H1 (cell line): ENCODE measurements around the gene HOXA6. TPM values are rescaled to one million over a fixed set of nuclear protein-coding genes. Genes with fewer than 3 reads are reported as not detected.
A peak's percentile ranks its signal among the peaks of the same experiment; 100 is the strongest.

ENCODE experiments used
- CTCF ChIA-PET: fragments of 300-600 bp; sonication (Branson Sonifier 250); formaldehyde crosslinking; loops from one replicate; lab custom pipeline; 2021; ENCODE audit not compliant: partially characterized antibody; lab: Charles Lee
- POLR2A ChIA-PET: fragments of 300-600 bp; sonication (Branson Sonifier 250); formaldehyde crosslinking; loops from one replicate; lab custom pipeline; 2021; ENCODE audit warnings: inconsistent platforms; ENCODE audit not compliant: partially characterized antibody; lab: Charles Lee
- DNase-seq, 2 experiments: peaks; one replicate each; pipeline versions ENCODE4 v3.0.0 to v3.0.0-alpha.2; 2010 to 2022; ENCODE audit warnings: low spot score in 2 of 2, low read depth in 1 of 2, mixed read lengths in 1 of 2
- FAIRE-seq: peaks from 2 replicates; lab custom pipeline; 2011; peaks lifted over from hg19 to GRCh38; lab: Jason Lieb, UNC
- H2AFZ ChIP-seq: 2 replicates; pipeline ENCODE4 v1.8.1; 2012; ENCODE audit warnings: low read length, inconsistent platforms
- H2AK5ac ChIP-seq: 2 replicates; pipeline ENCODE4 v1.6.1; 2013; ENCODE audit warnings: low read depth, low read length
- H2BK120ac ChIP-seq: replicated peaks from 2 replicates; pipeline ENCODE3; 2013; ENCODE audit warnings: low read depth, low read length, inconsistent platforms
- H2BK12ac ChIP-seq: 2 replicates; pipeline ENCODE4 v1.6.1; 2013; ENCODE audit warnings: low read depth, low read length
- H2BK15ac ChIP-seq: 2 replicates; pipeline ENCODE4 v1.6.1; 2013; ENCODE audit warnings: low read length
- H2BK20ac ChIP-seq: 2 replicates; pipeline ENCODE4 v1.6.1; 2013; ENCODE audit warnings: low read length
- H2BK5ac ChIP-seq: 2 replicates; pipeline ENCODE4 v1.6.1; 2013; ENCODE audit warnings: low read depth, low read length
- H3K14ac ChIP-seq: 2 replicates; pipeline ENCODE4 v1.6.1; 2013; ENCODE audit warnings: inconsistent platforms; ENCODE audit not compliant: insufficient read length
- H3K18ac ChIP-seq: 2 replicates; pipeline ENCODE4 v1.6.1; 2013; ENCODE audit warnings: low read length; ENCODE audit errors: extremely low read depth
- H3K23ac ChIP-seq: 2 replicates; pipeline ENCODE4 v1.6.1; 2013; ENCODE audit warnings: inconsistent platforms; ENCODE audit not compliant: insufficient read length
- H3K23me2 ChIP-seq: 2 replicates; pipeline ENCODE4 v1.6.1; 2013; ENCODE audit warnings: low read depth, low read length
- H3K27ac ChIP-seq: 2 replicates; pipeline ENCODE4 v1.6.1; 2011; ENCODE audit warnings: low read depth, low read length, inconsistent platforms
- H3K27me3 ChIP-seq, 4 experiments: replicated peaks in 1 of 4; 1 replicate in 1 of 4; 2 replicates in 3 of 4; pipeline versions ENCODE4 v1.6.1 to v1.8.1; 2011 to 2013; ENCODE audit warnings: low read length in 3 of 4, mild to moderate bottlenecking in 3 of 4, inconsistent platforms in 2 of 4, mixed read lengths in 2 of 4, moderate library complexity in 1 of 4; ENCODE audit not compliant: control insufficient read depth in 3 of 4, insufficient read depth in 3 of 4; ENCODE audit errors: extremely low read depth in 1 of 4
- H3K36me3 ChIP-seq, 4 experiments: 2 replicates each; pipeline versions ENCODE4 v1.6.1 to v1.8.1; 2011 to 2013; ENCODE audit warnings: mild to moderate bottlenecking in 4 of 4, low read length in 3 of 4, moderate library complexity in 2 of 4, control low read depth in 1 of 4, inconsistent platforms in 1 of 4; ENCODE audit not compliant: insufficient read depth in 4 of 4, control insufficient read depth in 2 of 4
- H3K4ac ChIP-seq: replicated peaks from 2 replicates; pipeline ENCODE3; 2013; ENCODE audit warnings: low read length, low read depth, mixed read lengths, inconsistent platforms; ENCODE audit not compliant: insufficient read length
- H3K4me1 ChIP-seq, 4 experiments: replicated peaks in 1 of 4; 1 replicate in 1 of 4; 2 replicates in 3 of 4; pipeline versions ENCODE4 v1.6.1 to v1.8.1; 2011 to 2013; ENCODE audit warnings: low read length in 3 of 4, inconsistent platforms in 2 of 4, mixed read lengths in 1 of 4; ENCODE audit not compliant: insufficient read depth in 4 of 4, control insufficient read depth in 3 of 4
- H3K4me2 ChIP-seq, 2 experiments: 2 replicates each; pipeline versions ENCODE4 v1.6.1 to v1.8.1; 2011 to 2013; ENCODE audit warnings: low read depth in 2 of 2, low read length in 2 of 2, control low read depth in 1 of 2, inconsistent platforms in 1 of 2, mild to moderate bottlenecking in 1 of 2; ENCODE audit not compliant: insufficient read depth in 1 of 2
- H3K4me3 ChIP-seq, 4 experiments: fragments of 200-600, 300-600 bp in 1 of 4; sonication (generic), shearing (Covaris generic), sonication (Bioruptor Twin) in 1 of 4; 2 replicates each; pipeline versions ENCODE4 v1.5.1 to v1.8.1; 2011 to 2016; ENCODE audit warnings: low read length in 4 of 4, low read depth in 3 of 4, control low read depth in 2 of 4, inconsistent platforms in 2 of 4, mild to moderate bottlenecking in 2 of 4, mixed read lengths in 1 of 4, moderate library complexity in 1 of 4; ENCODE audit not compliant: insufficient read depth in 2 of 4; ENCODE audit errors: extremely low read depth in 1 of 4
- H3K56ac ChIP-seq: replicated peaks from 2 replicates; pipeline ENCODE3; 2013; ENCODE audit warnings: low read depth, mild to moderate bottlenecking, mixed read lengths, low read length, inconsistent platforms; ENCODE audit not compliant: insufficient read length
- H3K79me1 ChIP-seq: 2 replicates; pipeline ENCODE4 v1.6.1; 2013; ENCODE audit warnings: low read depth, low read length, control low read depth
- H3K79me2 ChIP-seq, 2 experiments: 2 replicates each; pipeline versions ENCODE4 v1.6.1 to v1.8.1; 2012 to 2013; ENCODE audit warnings: low read length in 2 of 2, mild to moderate bottlenecking in 2 of 2, inconsistent platforms in 1 of 2; ENCODE audit not compliant: insufficient read depth in 2 of 2, control insufficient read depth in 1 of 2
- H3K9ac ChIP-seq, 4 experiments: replicated peaks in 1 of 4; 1 replicate in 1 of 4; 2 replicates in 3 of 4; pipeline versions ENCODE4 v1.6.1 to v1.8.1; 2011 to 2013; ENCODE audit warnings: low read depth in 3 of 4, low read length in 3 of 4, control low read depth in 2 of 4, mild to moderate bottlenecking in 2 of 4, moderate library complexity in 2 of 4, inconsistent platforms in 1 of 4; ENCODE audit errors: extremely low read depth in 1 of 4
- H3K9me3 ChIP-seq, 2 experiments: 2 replicates each; pipeline versions ENCODE4 v1.6.1 to v1.8.1; 2012 to 2013; ENCODE audit warnings: mild to moderate bottlenecking in 2 of 2, moderate library complexity in 2 of 2, control low read depth in 1 of 2, inconsistent platforms in 1 of 2, low read depth in 1 of 2, low read length in 1 of 2, mixed read lengths in 1 of 2; ENCODE audit not compliant: insufficient read depth in 2 of 2
- H4K20me1 ChIP-seq, 2 experiments: replicated peaks in 1 of 2; 2 replicates each; pipeline versions ENCODE3 to v1.8.1; 2011 to 2013; ENCODE audit warnings: inconsistent platforms in 2 of 2, low read length in 2 of 2, mild to moderate bottlenecking in 1 of 2; ENCODE audit not compliant: insufficient read depth in 2 of 2, control insufficient read depth in 1 of 2
- H4K5ac ChIP-seq: 2 replicates; pipeline ENCODE4 v1.6.1; 2013; ENCODE audit warnings: low read length, low read depth, mixed read lengths, inconsistent platforms; ENCODE audit not compliant: insufficient read length
- H4K8ac ChIP-seq: 2 replicates; pipeline ENCODE4 v1.8.0; 2013; ENCODE audit warnings: mild to moderate bottlenecking, moderate library complexity, low read length, inconsistent platforms; ENCODE audit not compliant: insufficient read depth; ENCODE audit errors: extremely low read depth
- H4K91ac ChIP-seq: replicated peaks from 2 replicates; pipeline ENCODE3; 2013; ENCODE audit warnings: low read length, mixed read lengths, inconsistent platforms; ENCODE audit not compliant: insufficient read length
- BRCA1 ChIP-seq: IDR thresholded peaks from 2 replicates; pipeline ENCODE4 v1.6.1; 2012; ENCODE audit warnings: low read depth, low read length, improper control_type of control experiment
- CTBP2 ChIP-seq: IDR thresholded peaks from 2 replicates; pipeline ENCODE4 v1.7.0; 2011; ENCODE audit warnings: borderline replicate concordance, mild to moderate bottlenecking, moderate library complexity, mixed read lengths, low read length; ENCODE audit not compliant: insufficient read depth, insufficient read length
- EZH2 ChIP-seq: fragments of 200-600 bp; sonication (generic); IDR thresholded peaks from 2 replicates; pipeline ENCODE4 v1.7.1; 2012; ENCODE audit warnings: low read depth, mild to moderate bottlenecking, moderate library complexity, low read length, inconsistent platforms; ENCODE audit not compliant: severe bottlenecking
- HDAC6 ChIP-seq: IDR thresholded peaks from one replicate; pipeline ENCODE4 v1.7.1; 2012; ENCODE audit warnings: low read depth, mild to moderate bottlenecking, inconsistent platforms, low read length, moderate library complexity
- JUND ChIP-seq: IDR thresholded peaks from 2 replicates; pipeline ENCODE4 v1.6.1; 2011; ENCODE audit warnings: mild to moderate bottlenecking, improper control_type of control experiment, low read length
- RNF2 ChIP-seq: fragments of 200-900, 300-1000 bp; sonication (generic); IDR thresholded peaks from 2 replicates; pipeline ENCODE4 v1.7.1; 2016; ENCODE audit warnings: borderline replicate concordance, low read depth, mild to moderate bottlenecking, antibody characterized with exemption, low read length; ENCODE audit not compliant: poor library complexity, severe bottlenecking; ENCODE audit errors: missing control alignments
- RXRA ChIP-seq: IDR thresholded peaks from 2 replicates; pipeline ENCODE4 v1.6.1; 2011; ENCODE audit warnings: low read depth, mild to moderate bottlenecking, low read length, moderate library complexity; ENCODE audit not compliant: insufficient read depth
- WGBS, 2 experiments: shearing (Covaris generic) in 1 of 2; methylation state at CpG; one replicate each; pipeline versions ENCODE4 v1.1.6 to v1.1.7; 2013 to 2015; ENCODE audit warnings: low lambda C conversion rate in 2 of 2, mixed read lengths in 2 of 2, inconsistent platforms in 1 of 2, low coverage in 1 of 2, missing lambda C conversion rate in 1 of 2; ENCODE audit not compliant: insufficient replicate concordance in 2 of 2, insufficient coverage in 1 of 2, insufficient read length in 1 of 2; ENCODE audit errors: extremely low coverage in 1 of 2, missing lambda C conversion rate in 1 of 2; 5-methylcytosine and 5-hydroxymethylcytosine counted together
- polyA plus RNA-seq, 7 experiments: library from polyadenylated mRNA; depleted of rRNA in 3 of 7; stranded (reverse) in 5 of 7; unstranded in 2 of 7; fragments of >200 nt in 5 of 7; fragments of 200-250 nt in 2 of 7; gene quantifications; 1 replicate in 5 of 7; 2 replicates in 1 of 7; 4 replicates in 1 of 7; pipeline versions ENCODE4 v1.2.1 to v1.2.3, GENCODE V29; 2011 to 2013; ENCODE audit warnings: missing spikeins in 2 of 7, mixed read lengths in 2 of 7
- total RNA-seq: library from RNA; stranded (reverse); fragmentation: NEBNext Ultra II Directional; extraction: Animal tissue kit (Norgen Biotek cat#: 25700); gene quantifications from 2 replicates; pipeline ENCODE4 v1.2.1, GENCODE V29; 2021
- TF ChIP-seq, protein P1 (sequence below): IDR thresholded peaks from 2 replicates; pipeline ENCODE4 v1.6.1; 2012; ENCODE audit warnings: inconsistent platforms

Gene HOXA6
- total and polyA plus RNA-seq, 2 of the 8 experiments (the other 6 are each of a cell fraction or from before 2014, with no cell fraction given) = not detected

DNA sequence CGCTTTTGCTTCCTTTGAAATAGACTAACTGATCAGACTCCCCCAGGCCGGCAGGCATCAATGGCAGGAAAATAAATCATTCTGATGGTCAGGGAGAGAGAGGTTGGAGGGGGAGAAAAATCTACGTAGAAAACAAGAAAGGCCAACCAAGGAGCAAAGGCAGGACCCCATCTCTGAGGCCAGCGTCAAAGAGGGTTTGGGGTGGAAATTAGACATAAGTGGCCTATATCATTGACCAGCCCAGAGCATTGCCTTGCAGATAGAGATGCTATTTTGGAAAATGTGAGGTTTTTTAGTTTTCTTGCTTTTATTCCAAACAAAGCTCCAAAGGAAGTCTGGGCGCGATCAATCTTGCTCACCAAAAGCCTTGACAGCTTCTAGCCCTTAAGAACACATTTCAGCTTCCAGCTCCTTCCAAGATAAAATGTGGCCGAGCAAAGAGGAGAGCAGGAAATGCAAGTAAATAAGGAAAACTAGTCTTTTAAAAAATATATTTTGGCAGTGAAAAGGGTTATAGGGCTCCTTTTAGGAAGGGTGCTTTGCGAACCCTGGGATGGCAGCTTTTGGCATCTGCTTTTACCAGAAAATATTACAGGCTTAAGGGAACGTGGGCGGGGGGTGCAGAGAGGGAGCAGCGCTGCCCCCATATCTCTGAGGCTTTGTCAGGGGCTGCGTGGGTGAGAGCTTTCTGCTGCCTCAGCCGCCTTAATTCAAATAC lies 43.1 kb downstream of the HOXA6 start:
- CTCF ChIA-PET = interaction anchor here (0.9 to 1.2 kb wide), 4 partner anchors 8 to 16 kb away, joined by 3 to 5 read pairs (median 3); no protein-coding TSS in a partner anchor
- Histone ChIP-seq H2BK5ac (no peak overlapping the region), H3K79me2 (no peaks in the 10 kb centered on the region), H2BK120ac (no peak overlapping the region), H3K79me1 (no peaks in the 10 kb centered on the region), H4K8ac (no peak overlapping the region), H3K9me3 (no peaks in the 10 kb centered on the region), H4K5ac (no peak overlapping the region), H3K27me3 (peaks cover 94 to 100% (median 98%) of the 10 kb centered on the region in 4 experiments), H3K27ac (no peak overlapping the region), H3K56ac (no peak overlapping the region), H2BK15ac (no peak overlapping the region), H4K91ac (no peak overlapping the region), H3K18ac (no peak overlapping the region), H3K23ac (no peak overlapping the region), H3K23me2 (0 out of 2 replicates have a peak, but pooled peaks cover 1% of the 10 kb centered on the region), H2AFZ (no peak overlapping the region), H2AK5ac (0 out of 2 replicates have a peak overlapping the region, but pooled peaks have one; percentile 53), H4K20me1 (peaks cover 17 to 37% of the 10 kb centered on the region in 2 experiments), H3K4me1 (peaks cover 0 to 14% (median 10%) of the 10 kb centered on the region in 4 experiments; a peak in 6 of 7 replicates), H3K4me2 (no peak overlapping the region), H3K9ac (no peak overlapping the region), H3K14ac (no peak overlapping the region), H3K36me3 (peaks cover 0 to 11% (median 0%) of the 10 kb centered on the region in 4 experiments; a peak in 1 of 8 replicates), H3K4me3 (no peak overlapping the region), H2BK12ac (no peak overlapping the region), H2BK20ac (no peak overlapping the region), H3K4ac (no peak overlapping the region)
- POLR2A ChIA-PET = interaction anchor here (1.1 to 2.8 kb wide), 2 partner anchors 8 to 11 kb away, joined by 3 to 6 read pairs; partner anchors contain the start of gene HOXA1
- TF ChIP-seq BRCA1 = no peak
- no peak for TF ChIP-seq JUND
- TF ChIP-seq CTBP2 = no peak
- no peak for TF ChIP-seq EZH2
- TF ChIP-seq, protein P1, sequence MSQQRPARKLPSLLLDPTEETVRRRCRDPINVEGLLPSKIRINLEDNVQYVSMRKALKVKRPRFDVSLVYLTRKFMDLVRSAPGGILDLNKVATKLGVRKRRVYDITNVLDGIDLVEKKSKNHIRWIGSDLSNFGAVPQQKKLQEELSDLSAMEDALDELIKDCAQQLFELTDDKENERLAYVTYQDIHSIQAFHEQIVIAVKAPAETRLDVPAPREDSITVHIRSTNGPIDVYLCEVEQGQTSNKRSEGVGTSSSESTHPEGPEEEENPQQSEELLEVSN = no peak
- peak; percentile 78 for TF ChIP-seq RNF2
- no peak for TF ChIP-seq HDAC6
- no peak for TF ChIP-seq RXRA
- 25% methylated on average over 13 of the region's 13 CpGs; no CpG with 5 or more reads in 1 of the 2 experiments for WGBS, 2 experiments
- DNase-seq (no peak), FAIRE-seq (no peak)
